Measurements from ENCODE around the gene BIN2.
"Not testable (repeated sequence)": the region's sequence is repeated elsewhere in the genome, so short reads cannot be mapped to it uniquely, and the experiment has no call there.

The BIN2 gene

GRCh38 chr12:51311389-51311788 lies 12.6 kb downstream of the BIN2 start:
- DNase-seq (ENCODE audit: low read depth): no peak

GRCh38 chr12:51307655-51308593 lies 16.1 kb downstream of the BIN2 start:
- no peak for DNase-seq (ENCODE audit: low read depth)

DNA sequence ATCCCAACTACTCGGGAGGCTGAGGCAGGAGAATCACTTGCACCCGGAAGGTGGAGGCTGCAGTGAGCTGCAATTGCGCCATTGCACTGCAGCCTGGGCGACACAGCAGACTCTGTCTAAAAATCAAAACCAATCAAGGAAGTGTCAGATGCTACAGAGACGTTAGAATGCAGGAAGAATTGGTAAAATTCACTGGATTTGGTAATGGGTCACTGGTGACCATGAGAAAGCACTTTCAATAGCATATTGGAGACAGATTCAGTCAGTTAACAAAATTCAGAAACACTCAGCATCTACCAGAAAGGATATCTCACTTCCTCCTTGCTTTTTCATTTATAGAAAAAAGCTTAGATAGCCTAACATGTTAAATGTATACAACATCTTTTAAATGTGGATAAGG lies 17.5 kb downstream of the BIN2 start:
- no peak for DNase-seq (ENCODE audit: low read depth)

DNA sequence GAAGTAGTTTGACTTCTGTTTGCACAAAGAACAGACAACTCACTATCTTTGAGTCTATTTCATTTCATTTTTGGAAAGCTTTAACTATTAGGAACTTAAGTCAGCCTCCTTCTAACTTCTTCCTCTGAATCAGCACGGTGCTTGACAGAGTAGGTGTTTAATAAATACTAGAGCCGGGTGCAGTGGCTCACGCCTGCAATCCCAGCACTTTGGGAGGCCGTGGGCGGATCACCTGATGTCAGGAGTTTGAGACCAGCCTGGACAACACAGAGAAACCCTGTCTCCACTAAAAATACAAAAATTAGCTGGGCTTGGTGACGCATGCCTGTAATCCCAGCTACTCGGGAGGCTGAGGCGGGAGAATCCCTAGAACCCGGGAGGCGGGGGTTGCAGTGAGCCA lies 23.2 kb downstream of the BIN2 start:
- DNase-seq (ENCODE audit: low read depth): not testable (repeated sequence)

GRCh38 chr12:51295651-51296050 lies 28.3 kb downstream of the BIN2 start:
- DNase-seq (ENCODE audit: low read depth): no peak

DNA sequence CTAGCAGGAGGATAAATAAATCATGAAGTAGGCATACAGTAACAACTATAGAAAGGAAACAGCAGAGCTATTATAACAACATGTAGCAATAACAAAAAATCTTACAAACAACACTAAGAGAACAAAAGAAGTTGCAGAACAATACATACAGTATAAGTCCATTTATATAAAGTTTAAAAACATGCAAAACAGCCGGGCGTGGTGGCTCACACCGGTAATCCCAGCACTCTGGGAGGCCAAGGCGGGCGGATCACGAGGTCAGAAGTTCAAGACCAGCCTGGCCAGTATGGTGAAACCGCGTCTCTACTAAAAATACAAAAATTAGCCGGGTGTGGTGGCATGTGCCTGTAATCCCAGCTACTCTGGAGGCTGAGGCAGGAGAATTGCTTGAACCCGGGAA lies 29.9 kb downstream of the BIN2 start:
- not testable (repeated sequence) for DNase-seq (ENCODE audit: low read depth)

DNA sequence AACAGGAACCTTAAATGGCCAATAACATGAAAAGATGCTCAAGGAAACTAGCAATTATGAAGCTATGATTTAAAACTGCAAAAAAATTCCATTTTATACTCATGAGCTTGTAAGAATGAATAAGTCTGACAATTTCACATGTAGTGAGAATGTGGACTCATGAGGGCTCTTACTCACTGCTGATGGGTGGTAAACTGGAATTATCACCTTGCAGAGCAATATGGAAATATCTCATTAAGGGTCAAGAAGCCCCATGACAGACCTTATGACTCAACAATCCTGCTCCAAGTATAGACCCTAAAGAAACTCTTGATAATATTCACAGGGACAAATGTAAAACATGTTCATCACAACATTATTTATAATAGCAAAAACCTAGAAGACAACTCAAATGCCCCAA lies 30.3 kb downstream of the BIN2 start:
- DNase-seq (ENCODE audit: low read depth): no peak

DNA sequence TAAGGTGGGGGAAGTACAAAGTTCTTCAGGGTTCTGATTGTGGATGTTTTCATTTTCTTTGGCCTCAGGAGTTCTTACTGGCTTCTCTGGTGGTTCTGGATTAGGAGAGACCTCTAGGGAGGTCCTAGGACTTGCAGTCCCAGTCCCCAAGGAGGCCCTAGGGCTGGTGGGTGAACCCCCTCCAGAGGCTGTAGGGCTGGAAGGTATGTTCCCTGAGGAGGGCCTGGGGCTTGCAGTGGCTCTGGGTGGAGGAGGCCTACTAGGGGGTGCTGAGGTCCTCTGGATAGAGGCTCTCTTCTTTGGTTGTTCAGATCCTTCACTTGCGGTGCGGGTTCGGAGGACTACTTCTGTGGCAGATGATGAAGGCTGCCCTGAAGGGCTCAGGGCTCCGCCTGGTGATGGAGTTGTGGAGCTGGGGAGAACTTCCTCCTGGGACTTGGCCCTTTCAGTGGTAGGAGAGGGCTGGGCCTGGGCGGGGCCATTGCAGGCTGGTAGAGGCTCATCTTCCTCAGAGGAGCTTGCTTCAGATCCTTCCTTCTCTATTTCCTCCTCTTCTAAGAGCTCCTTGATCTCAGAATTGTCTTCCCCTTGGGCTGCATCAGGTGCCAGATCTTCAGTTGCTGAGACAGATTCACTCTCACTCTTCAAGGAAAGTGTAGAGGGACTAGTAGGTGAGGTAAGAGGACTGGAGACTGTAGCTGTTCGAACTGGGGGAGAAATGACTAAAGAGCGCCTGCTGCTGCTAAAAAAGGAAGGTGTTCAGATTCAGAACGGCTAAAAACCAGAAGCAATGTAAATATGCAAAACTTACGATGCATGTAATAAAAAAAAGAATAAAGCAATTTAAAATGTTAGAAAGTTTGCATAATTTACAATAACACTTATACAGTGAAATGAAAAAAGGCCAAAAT lies 32.1 kb downstream of the BIN2 start:
- not testable (repeated sequence) for DNase-seq (ENCODE audit: low read depth)

GRCh38 chr12:51285843-51286242 lies 38.1 kb downstream of the BIN2 start:
- no peak for DNase-seq (ENCODE audit: low read depth)

DNA sequence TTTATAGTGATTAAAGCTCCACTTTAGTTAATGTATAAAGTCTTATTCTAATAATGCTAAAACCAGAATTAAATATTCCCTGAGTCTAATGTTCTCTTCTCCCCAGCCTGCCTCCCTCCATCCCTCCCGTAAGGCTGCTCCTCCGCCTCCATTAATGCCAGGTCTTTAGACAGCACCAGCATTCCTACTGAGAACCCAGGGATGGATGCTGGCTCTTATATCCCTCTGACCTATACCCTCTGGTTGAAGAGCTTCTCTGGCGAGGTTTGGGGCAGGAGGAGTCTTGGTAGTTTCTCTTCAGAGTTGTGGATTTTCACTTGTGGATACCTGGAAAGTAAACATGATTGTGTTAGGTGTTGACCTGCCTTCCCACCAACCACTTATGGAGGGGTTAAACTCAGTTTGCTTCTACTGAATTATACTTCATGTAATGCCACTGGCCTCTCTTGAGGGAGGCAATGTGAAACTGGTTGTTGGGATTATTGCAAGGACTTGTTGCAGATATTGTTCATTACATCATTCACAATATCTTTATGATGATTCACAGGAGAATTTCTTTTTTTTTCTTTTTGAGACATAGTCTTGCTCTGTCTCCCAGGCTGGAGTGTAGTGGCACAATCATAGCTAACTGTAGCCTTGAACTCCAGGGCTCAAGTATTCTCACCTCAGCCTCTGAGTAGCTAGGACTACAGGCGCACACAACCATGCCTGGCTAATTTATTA lies 42.6 kb downstream of the BIN2 start:
- DNase-seq (ENCODE audit: low read depth): no peak

GRCh38 chr12:51275088-51275487 lies 48.9 kb downstream of the BIN2 start:
- no peak for DNase-seq (ENCODE audit: low read depth)

DNA sequence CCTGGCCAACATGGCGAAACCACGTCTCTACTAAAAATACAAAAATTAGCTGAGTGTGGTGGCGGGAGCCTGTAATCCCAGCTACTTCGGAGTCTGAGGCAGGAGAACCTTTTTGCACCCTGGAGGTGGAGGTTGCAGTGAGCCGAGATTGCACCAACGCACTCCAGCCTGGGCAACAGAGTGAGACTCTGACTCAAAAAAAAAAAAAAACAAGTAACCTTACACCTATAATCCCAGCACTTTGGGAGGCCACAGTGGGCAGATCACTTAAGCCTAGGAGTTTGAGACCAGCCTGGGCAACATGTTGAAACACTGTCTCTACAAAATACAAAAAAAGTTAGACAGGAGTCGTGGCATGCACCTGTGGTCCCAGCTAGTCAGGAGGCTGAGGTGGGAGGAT lies 51.2 kb downstream of the BIN2 start:
- not testable (repeated sequence) for DNase-seq (ENCODE audit: low read depth)

GRCh38 chr12:51270951-51271518 lies 52.9 kb downstream of the BIN2 start:
- DNase-seq (ENCODE audit: low read depth): no peak

DNA sequence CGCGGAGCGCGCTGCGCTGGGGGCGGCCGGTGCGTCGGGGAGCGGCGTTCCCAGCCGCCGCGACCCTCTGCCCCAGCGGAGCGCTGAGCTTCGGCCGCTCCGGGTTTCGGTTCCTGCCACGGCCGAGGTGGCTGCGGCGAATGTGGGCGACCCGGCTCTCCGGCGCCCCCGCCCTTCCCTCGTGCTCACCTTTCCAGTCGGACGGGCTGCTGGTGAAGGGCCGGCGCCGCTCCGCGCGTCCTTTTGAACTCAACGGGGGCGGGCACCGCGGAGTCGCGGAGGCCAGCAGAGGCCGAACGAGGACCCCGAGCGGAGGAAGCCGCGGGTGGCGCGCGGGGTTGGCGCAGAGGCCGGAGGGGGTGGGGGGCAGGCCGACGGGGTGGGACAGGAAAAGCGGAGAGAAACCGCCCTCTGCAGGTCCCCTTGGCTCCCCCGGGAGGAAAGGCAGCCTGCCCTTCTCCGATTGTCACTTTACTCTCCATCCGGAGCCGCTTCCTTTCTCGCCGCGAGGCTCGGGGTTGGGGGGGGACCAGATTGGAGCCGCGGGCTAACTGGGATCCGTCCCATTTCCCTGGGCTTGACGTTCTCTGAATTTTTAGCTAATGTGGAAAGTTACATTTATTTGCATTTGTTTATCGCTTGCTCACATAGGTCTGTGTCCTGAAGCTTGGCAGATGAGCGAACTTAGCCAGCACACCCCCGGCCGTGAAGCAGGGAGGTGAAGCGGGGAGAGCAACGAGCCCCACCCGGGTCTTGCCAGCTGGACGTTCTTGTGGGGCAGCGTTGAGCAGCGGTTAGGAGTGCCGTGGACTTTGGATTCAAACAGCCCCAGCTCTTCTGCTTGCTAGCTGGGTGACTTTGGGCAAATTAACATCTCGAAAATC lies 53.7 kb downstream of the BIN2 start, which contains the start of gene SMAGP:
TSS of gene SMAGP (minus strand) at position 349 of the 884 bp plus-strand sequence. CDS start 1,137 bp downstream, outside the sequence.
- peak; percentile 36 for DNase-seq (ENCODE audit: low read depth)

DNA sequence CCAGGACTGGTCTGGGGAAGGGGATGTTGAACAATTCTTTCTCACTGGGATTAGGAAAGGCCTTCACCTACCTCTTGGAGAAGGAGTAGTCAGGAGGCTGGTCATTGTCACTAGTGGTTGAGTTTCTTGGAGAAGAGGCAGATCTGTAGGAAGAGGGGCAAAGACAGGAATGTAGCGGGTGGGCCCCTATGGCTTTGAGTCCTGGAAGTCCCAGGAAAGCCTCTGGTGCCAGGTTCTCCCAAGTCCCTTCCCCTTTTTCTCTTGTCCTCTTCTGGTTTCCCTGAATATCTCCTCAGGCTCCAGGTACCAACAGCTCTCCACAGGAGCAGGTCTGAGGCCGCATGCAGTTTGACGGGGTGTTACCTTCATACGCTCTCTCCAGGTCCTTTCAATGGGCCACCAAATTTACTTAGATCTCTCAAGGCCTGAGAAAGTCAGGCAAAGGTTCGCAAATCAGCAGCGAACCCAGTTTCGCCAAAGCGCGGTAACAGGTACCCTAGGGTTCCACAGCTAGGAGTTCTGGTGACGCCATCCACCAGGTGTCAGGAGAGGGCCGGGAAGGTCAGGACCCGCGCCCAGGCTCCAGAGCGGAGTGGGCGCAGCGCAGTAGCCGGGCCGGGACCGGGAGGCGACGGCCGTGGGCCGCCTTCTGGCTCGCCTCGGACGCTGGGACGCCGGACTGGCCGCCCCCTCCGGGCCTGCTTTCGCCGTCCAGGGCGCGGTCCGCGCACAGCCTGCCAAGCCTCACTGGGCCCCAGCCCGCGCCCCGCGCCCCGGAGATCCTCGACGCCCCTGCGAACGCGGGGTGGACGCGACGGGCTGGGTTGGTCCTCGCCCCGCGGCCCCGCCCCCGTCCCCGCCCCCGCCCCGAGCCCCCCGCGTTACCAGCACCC lies 54.6 kb downstream of the BIN2 start:
- DNase-seq (ENCODE audit: low read depth): peak; percentile 30

DNA sequence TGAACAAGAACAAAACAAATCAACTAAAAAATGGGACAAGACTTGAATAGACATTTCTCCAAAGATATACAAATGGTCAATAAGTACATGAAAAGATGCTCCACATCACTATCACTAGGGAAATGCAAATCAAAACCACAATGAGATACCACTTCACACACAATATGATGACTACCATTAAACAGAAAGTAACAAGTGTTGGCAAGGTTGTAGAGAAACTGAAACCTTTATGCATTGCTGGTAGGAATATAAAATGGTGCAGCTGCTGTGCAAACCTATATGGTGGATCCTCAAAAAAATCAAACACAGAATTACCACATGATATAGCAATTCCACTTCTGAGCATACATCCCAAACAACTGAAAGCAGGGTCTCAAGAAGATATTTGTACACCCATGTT lies 59.0 kb downstream of the BIN2 start:
- DNase-seq (ENCODE audit: low read depth): no peak

- DNase-seq (ENCODE audit: low read depth): no peak
These were observed 59.7 kb downstream of the BIN2 start for GRCh38 chr12:51264297-51264696.

DNA sequence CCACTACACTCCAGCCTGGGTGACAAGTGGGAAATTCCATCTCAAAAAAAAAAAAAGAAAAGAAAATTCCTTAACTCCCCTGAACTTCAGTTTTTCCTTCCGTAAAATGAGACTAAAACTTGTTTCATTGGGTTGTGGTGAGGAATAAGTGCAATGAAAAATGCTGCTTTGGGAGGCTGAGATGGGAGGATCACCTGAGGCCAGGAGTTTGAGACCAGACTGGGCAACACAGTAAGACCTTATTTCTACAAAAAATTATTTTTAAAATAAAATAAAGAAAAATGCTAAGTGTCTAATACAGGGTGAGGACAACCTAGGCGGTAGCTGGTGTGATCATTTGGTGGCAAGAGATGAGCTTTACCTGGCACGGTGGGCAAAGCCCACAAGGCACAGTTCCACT lies 60.6 kb downstream of the BIN2 start:
- no peak for DNase-seq (ENCODE audit: low read depth)

DNA sequence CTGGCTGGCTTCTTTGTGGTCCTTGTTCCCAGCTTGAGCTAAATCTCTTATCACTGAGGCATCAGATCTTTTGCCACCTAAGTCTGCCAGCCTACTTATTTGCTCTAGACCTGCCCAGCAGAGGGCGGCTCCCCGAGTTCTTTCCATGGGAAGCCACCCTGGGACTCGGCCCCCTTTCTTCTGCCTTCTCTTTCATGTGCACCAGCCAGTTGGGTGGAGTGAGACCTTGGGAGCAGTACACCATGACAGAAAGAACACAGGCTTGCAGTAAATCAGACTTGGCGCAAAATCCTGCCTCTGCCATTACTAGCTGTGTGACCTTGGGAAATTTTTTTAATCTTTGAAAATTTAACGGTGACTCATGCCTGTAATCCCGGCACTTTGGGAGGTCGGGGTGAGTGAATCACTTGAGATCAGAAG lies 61.2 kb downstream of the BIN2 start:
- no peak for DNase-seq (ENCODE audit: low read depth)

- not testable (repeated sequence) for DNase-seq (ENCODE audit: low read depth)
These were observed 64.4 kb downstream of the BIN2 start for GRCh38 chr12:51259600-51259999.
